GM18867 (cell line): Measurements from ENCODE around the gene KISS1R.
"Not testable (repeated sequence)": the region's sequence is repeated elsewhere in the genome, so short reads cannot be mapped to it uniquely, and the experiment has no call there.

Experiments used
- ATAC-seq: cut with Tn5 transposase; IDR thresholded peaks from one replicate; pipeline ENCODE4 v1.9.1; 2021; ENCODE audit warnings: mild to moderate bottlenecking, moderate library complexity; ENCODE audit not compliant: unreplicated experiment

The KISS1R gene

GRCh38 chr19:917323-918151 is at the start of gene KISS1R:
TSS of gene KISS1R (plus strand) at chr19:917333. CDS start at chr19:917503, 170 bp downstream.
- no peak for ATAC-seq

GRCh38 chr19:867855-868457 is 49.2 kb upstream of the KISS1R start:
- no peak for ATAC-seq

GRCh38 chr19:868458-869244 is 48.5 kb upstream of the KISS1R start:
- ATAC-seq: no peak

GRCh38 chr19:869245-870177 is 47.6 kb upstream of the KISS1R start:
- no peak for ATAC-seq

GRCh38 chr19:870314-870713 is 46.8 kb upstream of the KISS1R start:
- no peak for ATAC-seq

GRCh38 chr19:870963-871401 is 46.2 kb upstream of the KISS1R start:
- no peak for ATAC-seq

GRCh38 chr19:871446-872265 is 45.5 kb upstream of the KISS1R start:
- ATAC-seq: no peak

GRCh38 chr19:872266-872951 is 44.7 kb upstream of the KISS1R start:
- peak; percentile 49 for ATAC-seq

- ATAC-seq: peak; percentile 39
These were observed 44.0 kb upstream of the KISS1R start for GRCh38 chr19:873084-873483.

- ATAC-seq: peak; percentile 5
These were observed 43.5 kb upstream of the KISS1R start for GRCh38 chr19:873561-874041.

- no peak for ATAC-seq
These were observed 41.8 kb upstream of the KISS1R start for GRCh38 chr19:875265-875879.

GRCh38 chr19:876089-876488 is 41.0 kb upstream of the KISS1R start:
- no peak for ATAC-seq

GRCh38 chr19:876780-877314 is 40.3 kb upstream of the KISS1R start:
- ATAC-seq: no peak

GRCh38 chr19:877992-878660 is 39.0 kb upstream of the KISS1R start:
- ATAC-seq: not testable (repeated sequence)

- not testable (repeated sequence) for ATAC-seq
These were observed 38.2 kb upstream of the KISS1R start for GRCh38 chr19:878751-879561.

- ATAC-seq: no peak
These were observed 37.3 kb upstream of the KISS1R start for GRCh38 chr19:879711-880438.
